Bronchial epithelial cell (primary cell): ENCODE results near the gene FGF1. TPM values are rescaled to one million over a fixed set of nuclear protein-coding genes. Genes with fewer than 3 reads are reported as not detected.

Source experiments
- DNase-seq: peaks from one replicate; pipeline ENCODE4 v3.0.0-alpha.2; 2010; ENCODE audit warnings: low read depth
- FAIRE-seq: peaks from 2 replicates; lab custom pipeline; 2011; peaks lifted over from hg19 to GRCh38; lab: Jason Lieb, UNC
- H3K27me3 ChIP-seq: 2 replicates; pipeline ENCODE4 v1.5.1; 2011; ENCODE audit warnings: low read length; ENCODE audit not compliant: control insufficient read depth, insufficient read depth
- H3K36me3 ChIP-seq: 2 replicates; pipeline ENCODE4 v1.5.1; 2011; ENCODE audit warnings: low read length; ENCODE audit not compliant: control insufficient read depth, insufficient read depth
- H3K4me3 ChIP-seq: 2 replicates; pipeline ENCODE4 v1.5.1; 2011; ENCODE audit warnings: mild to moderate bottlenecking, low read depth, low read length, control low read depth
- total RNA-seq: library from RNA; depleted of rRNA; stranded (reverse); fragments of >200 nt; gene quantifications from 2 replicates; pipeline ENCODE4 v1.2.1, GENCODE V29; 2014
- TF ChIP-seq, protein P1 (sequence below): IDR thresholded peaks from 2 replicates; pipeline ENCODE4 v1.5.1; 2011; ENCODE audit warnings: mild to moderate bottlenecking, moderate library complexity, low read length, control low read depth, inconsistent platforms; ENCODE audit not compliant: insufficient read depth, severe bottlenecking

Gene FGF1
- total RNA-seq, 1 donor from 2014 or later = under 0.01 TPM

DNA sequence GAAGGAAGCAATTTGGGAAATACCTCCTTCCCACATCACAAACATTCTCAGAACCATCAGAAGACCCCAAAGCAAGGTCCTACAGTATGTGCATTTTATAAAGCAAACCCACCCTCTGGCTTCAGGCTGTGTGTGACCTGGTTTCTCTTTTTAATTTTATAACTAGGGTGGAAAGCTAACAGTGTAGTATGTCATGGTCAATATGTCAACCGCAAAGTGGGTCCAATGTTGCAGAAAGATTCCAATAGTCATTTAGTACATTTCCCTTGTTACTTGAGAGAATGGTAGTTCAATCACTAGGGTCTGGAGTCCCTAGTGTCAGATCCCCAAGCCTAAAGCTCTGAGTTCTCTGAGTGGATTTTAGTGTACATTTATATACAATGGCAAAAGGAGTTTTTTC is 96.2 kb downstream of the FGF1 start:
- Histone ChIP-seq H3K27me3 (no peaks in the 10 kb centered on the region), H3K36me3 (no peaks in the 10 kb centered on the region), H3K4me3 (no peak overlapping the region)
- TF ChIP-seq, protein P1, sequence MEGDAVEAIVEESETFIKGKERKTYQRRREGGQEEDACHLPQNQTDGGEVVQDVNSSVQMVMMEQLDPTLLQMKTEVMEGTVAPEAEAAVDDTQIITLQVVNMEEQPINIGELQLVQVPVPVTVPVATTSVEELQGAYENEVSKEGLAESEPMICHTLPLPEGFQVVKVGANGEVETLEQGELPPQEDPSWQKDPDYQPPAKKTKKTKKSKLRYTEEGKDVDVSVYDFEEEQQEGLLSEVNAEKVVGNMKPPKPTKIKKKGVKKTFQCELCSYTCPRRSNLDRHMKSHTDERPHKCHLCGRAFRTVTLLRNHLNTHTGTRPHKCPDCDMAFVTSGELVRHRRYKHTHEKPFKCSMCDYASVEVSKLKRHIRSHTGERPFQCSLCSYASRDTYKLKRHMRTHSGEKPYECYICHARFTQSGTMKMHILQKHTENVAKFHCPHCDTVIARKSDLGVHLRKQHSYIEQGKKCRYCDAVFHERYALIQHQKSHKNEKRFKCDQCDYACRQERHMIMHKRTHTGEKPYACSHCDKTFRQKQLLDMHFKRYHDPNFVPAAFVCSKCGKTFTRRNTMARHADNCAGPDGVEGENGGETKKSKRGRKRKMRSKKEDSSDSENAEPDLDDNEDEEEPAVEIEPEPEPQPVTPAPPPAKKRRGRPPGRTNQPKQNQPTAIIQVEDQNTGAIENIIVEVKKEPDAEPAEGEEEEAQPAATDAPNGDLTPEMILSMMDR = no peak
- no peak for FAIRE-seq
- no peak for DNase-seq

DNA sequence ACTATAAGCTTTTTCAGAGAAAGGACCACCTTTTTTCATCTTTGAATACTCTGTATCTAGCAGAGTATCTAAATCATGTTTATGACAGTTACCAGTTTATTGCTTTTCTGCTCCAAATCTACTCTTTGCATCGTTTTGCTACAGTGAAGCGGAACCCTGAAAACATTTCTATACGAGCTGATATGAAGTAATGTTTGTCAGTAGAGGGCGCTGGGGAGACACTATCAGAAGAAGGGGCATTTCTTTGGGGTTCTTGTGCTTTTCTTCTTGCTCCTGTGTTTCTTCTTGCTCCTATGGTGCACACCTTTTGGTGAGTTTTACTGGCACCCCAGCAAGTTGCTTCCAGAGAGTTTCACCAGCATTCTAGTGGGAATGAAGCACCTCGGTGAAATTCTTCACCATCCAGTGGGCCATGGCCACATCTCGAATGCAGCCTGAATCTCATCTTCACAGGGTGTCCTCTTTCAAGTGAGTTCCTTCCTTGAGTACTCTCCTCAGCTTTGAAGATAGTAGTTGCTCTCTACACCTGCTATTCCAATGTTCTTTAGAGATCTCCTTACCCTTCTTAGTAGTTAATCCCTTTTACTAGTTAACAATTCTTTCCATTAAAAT is 98.4 kb downstream of the FGF1 start:
- TF ChIP-seq, protein P1 = peak; percentile 63
- Histone ChIP-seq H3K36me3 (no peaks in the 10 kb centered on the region), H3K27me3 (no peaks in the 10 kb centered on the region), H3K4me3 (no peak overlapping the region)
- FAIRE-seq (no peak), DNase-seq (peak; percentile 49)

DNA sequence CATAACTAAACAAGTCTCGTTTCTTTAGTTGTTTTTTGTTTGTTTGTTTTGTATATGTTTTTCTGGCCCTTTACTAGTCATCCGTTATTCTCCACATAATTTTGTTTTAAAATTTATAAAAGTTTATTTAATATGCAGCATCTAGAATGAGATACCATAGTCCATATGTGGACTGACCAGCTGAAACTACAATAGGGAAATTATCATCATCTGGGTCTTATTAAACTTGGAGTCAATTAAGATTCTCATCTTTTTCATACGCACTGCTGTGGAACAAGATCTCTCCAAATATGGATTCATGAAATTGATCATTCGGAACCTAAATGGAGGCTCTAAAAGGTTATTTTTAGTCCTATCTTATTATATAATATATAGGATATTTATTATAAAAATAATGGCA is 99.3 kb downstream of the FGF1 start:
- Histone ChIP-seq H3K27me3 (no peaks in the 10 kb centered on the region), H3K36me3 (no peaks in the 10 kb centered on the region), H3K4me3 (no peak overlapping the region)
- FAIRE-seq (no peak), DNase-seq (no peak)
- TF ChIP-seq, protein P1 = no peak

DNA sequence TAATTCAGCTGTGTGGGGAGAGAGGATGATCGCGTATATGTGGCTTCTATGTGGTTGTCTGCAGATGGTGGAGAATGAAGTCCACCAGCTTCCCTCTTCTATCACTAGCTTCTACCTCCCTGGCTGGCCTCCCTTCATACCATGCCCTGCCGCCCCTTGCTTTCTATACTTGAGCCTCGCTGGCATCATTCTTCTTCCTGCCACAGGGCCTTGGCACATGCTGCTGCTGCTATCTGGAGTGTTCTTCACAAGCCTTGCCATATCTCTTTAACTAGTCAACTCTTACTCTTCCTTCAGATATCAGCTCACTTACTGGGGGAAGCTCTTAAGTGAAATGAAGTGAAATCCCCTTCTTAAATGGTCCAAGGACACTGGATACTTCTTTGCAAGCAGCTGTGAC is 100.4 kb downstream of the FGF1 start:
- FAIRE-seq (no peak), DNase-seq (no peak)
- no peaks in the 10 kb centered on the region for H3K36me3 ChIP-seq
- TF ChIP-seq, protein P1 = no peak
- H3K4me3 ChIP-seq = no peak overlapping the region
- H3K27me3 ChIP-seq = no peaks in the 10 kb centered on the region

DNA sequence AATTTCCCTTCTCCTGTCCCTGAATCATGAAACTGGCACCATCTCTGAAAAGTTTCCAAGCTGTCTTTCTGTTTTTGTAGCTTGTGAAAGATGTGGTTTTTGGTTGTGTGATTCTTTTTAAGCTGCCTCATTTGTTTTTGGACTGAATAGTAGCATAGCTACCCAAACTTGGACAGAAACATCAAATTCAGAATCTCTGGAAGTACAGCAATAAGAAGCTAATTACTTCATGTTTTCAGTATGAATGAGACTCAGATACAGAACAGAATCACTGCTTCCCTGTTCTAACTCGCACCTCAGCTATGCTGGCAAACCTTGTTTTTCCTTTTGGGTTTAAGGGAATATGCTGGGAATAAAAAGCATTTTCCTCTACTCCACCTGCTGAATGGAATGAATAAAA is 101.0 kb downstream of the FGF1 start:
- Histone ChIP-seq H3K4me3 (no peak overlapping the region), H3K36me3 (no peaks in the 10 kb centered on the region), H3K27me3 (no peaks in the 10 kb centered on the region)
- no peak for FAIRE-seq
- DNase-seq = no peak
- TF ChIP-seq, protein P1 = no peak
